GM21737 (cell line): ENCODE measurements around the gene NEU2.
A peak's percentile ranks its signal among the peaks of the same experiment; 100 is the strongest.
"Not testable (repeated sequence)": the region's sequence is repeated elsewhere in the genome, so short reads cannot be mapped to it uniquely, and the experiment has no call there.

Source experiments
- ATAC-seq: cut with Tn5 transposase; IDR thresholded peaks from one replicate; pipeline ENCODE4 v1.9.1; 2021; ENCODE audit warnings: mild to moderate bottlenecking, moderate library complexity; ENCODE audit not compliant: unreplicated experiment

The NEU2 gene

GRCh38 chr2:233053928-233054784 is 21.7 kb downstream of the NEU2 start:
- ATAC-seq = no peak

DNA sequence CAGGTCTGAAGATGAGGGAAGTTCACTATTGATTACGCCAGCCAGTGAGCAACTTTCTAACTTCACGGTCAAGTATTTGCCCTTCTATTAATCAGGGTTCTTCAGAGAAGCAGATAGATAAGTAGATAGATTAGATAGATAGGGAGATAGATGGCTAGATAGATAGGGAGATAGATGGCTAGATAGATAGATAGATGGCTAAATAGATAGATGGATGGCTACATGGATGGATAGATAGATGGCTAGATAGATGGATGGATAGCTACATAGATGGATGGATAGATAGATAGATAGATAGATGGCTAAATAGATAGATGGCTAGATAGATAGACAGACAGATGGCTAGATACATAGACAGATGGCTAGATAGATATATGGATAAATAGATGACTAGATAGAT is 22.9 kb downstream of the NEU2 start:
- ATAC-seq = no peak

DNA sequence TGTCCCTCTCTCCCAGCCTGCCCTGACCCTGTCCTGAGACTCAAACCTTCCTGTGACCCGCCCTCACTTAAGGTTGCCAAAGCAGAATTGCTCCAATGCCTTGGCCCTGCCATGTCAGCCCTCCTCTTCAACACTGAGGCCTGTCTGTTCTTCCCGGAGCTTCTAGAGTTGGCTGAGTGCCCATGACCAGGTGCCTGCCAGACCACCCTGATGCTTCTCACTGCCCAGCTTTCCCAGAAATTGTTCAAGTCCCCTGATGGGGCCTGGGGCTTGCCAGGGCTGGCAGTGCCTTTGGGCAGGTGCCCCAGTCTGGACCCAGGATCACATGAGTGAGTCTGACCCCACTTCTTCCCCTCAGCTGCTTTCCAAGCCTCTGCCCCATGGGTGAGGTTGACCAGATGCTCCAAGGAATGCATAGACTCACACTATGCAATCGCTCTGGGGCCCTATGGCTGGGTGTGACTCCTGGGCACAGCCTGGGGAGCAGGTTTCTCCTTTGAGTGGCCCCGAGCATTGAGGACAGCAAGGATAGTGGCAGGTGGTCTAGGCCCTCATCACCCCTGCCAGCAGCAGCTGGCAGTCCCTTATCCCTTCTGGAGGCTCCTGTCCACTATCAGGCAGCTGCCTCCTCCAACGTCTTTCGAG is 24.6 kb downstream of the NEU2 start:
- ATAC-seq = no peak

GRCh38 chr2:233058717-233059546 is 26.5 kb downstream of the NEU2 start:
- ATAC-seq = no peak

- ATAC-seq = peak; percentile 3
Observed at GRCh38 chr2:233059547-233059796, 27.0 kb downstream of the NEU2 start.

GRCh38 chr2:233059797-233060500 is 27.5 kb downstream of the NEU2 start, which contains the start of gene INPP5D:
Gene INPP5D (plus strand): TSS chr2:233060342. CDS start chr2:233060479, 137 bp downstream.
- peak; percentile 41 for ATAC-seq

DNA sequence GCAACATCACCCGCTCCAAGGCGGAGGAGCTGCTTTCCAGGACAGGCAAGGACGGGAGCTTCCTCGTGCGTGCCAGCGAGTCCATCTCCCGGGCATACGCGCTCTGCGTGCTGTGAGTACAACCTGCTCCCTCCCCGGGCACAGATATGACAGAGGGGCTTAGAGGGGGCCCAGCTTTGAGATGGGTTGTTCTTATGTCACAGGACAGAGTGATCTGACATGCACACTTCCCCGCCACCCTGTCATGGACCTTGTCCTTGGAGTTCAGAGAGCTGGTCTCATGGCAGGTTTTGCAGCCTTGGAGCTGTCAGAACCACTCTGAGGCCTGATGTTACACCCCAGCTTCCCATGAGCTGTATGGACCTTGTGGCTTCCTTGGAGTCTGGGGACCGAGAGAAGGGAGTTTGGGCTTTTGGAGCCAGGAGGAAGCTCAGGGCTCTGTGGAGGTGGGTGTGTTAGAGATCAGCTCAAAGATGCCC is 28.1 kb downstream of the NEU2 start:
- no peak for ATAC-seq

DNA sequence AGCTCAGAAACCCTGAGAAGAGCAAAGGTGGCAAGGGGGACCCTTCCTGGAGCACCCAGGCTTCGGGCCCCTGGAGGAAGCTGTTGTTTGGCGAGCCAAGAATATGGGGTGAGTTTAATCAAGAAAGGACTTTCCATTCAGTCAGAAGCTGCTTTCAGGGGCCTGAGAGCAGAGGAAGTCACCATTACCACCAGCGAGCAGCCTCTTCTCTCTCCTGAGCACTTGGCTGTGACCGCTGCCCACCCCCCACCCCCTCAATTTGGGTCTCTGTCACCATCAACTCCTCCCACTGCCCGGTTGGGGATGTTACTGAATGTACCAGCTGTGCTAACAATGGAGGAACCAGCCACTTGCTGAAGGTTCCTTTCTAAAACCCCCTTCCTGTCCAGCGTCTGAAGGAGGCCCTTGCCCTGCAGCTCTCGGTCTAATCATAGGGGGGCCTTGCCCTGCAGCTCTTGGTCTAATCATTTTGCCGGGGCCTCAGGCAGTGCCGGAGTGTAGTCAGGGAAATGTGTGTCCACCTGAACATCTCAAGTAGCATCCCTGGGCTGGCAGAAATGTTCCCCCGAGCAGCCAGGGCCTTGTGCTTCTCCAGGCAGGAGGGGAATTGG is 28.6 kb downstream of the NEU2 start:
- no peak for ATAC-seq

- ATAC-seq = no peak
Observed at GRCh38 chr2:233061591-233062450, 29.3 kb downstream of the NEU2 start.

- ATAC-seq = no peak
Observed at GRCh38 chr2:233062451-233062850, 30.0 kb downstream of the NEU2 start.

DNA sequence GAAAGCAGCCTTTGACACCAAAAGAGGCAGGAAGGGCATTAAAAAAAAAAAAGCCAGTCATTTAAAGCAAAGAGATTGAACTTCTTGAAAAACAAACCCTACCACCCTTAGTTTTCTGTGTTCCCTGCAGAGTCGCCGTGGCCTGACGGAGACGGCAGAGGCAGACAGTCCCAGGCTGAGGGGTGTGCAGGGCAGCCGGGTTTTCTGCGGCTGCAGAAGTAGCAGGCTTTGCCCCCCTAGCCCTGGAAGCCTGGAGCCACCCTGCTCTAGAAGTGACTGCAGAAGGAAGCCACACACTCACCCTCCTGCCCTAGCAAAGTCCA is 30.4 kb downstream of the NEU2 start:
- ATAC-seq = no peak

DNA sequence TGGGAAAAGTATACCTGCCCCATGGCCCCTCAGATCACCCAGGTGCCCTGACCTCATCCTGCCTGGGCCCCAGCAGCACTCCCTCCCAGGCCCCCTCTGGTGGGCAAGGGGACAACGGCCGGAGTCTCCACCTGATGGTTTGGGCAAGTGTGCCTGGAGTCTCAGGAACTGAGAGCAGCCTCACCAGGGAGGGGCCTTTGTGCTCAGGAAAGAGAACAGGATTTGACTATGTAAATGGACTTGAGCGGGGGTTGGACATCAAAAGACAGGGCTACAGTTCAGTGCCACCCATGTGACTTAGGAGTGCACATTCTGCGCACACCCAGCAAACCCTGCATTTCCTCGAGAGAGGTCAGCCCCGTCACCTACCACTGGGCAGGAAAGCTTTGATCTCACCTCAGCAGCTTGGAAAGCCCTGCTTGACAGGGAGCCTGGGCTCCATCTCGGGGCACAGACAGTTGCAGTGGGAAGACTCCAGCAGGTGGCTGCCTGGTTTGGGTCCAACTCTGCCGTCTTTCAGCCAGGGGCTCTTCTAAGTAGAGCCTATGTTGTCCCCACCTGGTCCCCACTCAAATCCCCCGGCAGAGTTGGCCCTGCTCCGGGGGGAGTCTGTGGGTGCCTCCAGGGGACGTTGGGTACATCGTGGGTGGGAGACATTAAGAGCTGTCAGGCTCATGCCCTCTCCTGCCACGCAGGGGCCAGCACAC is 30.9 kb downstream of the NEU2 start:
- ATAC-seq = peak; percentile 43

- no peak for ATAC-seq
Observed at GRCh38 chr2:233063976-233064411, 31.5 kb downstream of the NEU2 start.

DNA sequence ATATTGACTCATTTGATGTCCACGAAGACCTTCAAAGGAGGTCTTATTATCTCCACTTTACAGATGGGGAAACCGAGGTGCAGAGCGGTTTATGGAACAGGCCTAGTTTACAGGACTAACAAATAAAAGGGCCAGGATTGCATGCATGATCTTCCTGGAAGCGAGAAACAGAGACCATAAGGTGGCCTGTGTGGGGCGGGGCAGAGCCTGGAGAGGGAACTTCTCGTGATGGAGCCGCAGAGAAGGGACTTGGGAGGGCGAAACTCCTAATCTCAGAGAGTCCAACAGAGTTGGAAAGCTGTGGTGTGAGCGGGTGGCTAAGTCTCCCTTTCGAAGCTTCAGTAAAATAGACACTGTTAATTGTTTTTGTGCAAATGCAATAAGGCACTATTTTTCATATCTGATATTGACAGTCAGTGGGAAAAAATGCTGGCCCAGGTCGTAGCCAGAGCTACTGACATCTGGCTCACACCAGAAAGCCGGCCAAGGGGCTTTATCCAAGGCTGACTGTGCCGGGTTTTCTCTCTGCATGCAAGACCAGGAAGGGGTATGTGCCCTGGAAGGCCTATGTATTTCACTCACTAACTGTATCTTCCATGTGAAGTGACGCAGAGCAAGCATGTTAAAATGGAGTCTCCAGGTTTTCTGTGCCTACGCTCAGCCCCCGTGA is 32.2 kb downstream of the NEU2 start:
- no peak for ATAC-seq

- not testable (repeated sequence) for ATAC-seq
Observed at GRCh38 chr2:233065200-233065589, 32.7 kb downstream of the NEU2 start.

DNA sequence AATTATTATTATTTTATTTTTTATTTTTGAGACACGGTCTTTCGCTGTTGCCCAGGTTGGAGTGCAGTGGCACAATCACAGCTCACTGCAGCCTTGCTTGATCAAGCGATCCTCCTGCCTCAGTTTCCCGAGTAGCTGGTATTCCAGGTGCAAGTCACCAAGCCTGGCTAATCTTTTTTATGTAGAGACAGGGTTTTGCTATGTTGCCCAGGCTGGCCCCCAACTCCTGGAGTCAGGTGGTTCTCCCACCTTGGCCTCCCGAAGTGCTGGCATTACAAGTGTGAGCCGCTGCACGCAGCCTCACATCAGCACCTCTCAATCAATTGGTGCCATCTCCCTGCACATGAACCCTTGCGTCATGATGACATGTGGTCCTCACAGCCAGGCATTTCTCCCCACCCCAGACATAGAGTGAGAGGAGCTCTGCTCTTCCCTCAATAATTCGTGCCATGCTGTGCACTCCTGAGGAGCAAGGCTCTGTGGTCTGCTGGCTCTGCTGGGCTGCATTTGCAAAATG is 33.5 kb downstream of the NEU2 start:
- ATAC-seq = no peak

- ATAC-seq = no peak
Observed at GRCh38 chr2:233068762-233069418, 36.4 kb downstream of the NEU2 start.

- no peak for ATAC-seq
Observed at GRCh38 chr2:233072838-233073237, 40.4 kb downstream of the NEU2 start.
